HCT116 (cell line): ENCODE measurements around the gene RTL1. TPM values are rescaled to one million over a fixed set of nuclear protein-coding genes. Genes with fewer than 3 reads are reported as not detected.

Source experiments
- ATAC-seq: fragments of 200-7000 bp; cut with Tn5 transposase; 2 replicates; pipeline ENCODE4 v1.9.1; 2020; ENCODE audit warnings: mild to moderate bottlenecking, moderate library complexity
- BruUV-seq: library from RNA; stranded (reverse); fragments of 400-500 nt; replicated peaks from 2 replicates; lab custom pipeline; 2021; lab: Mats Ljungman, UMichigan
- CTCF ChIA-PET: fragments of 300-600 bp; sonication (Branson Sonifier 250); formaldehyde crosslinking; loops from one replicate; lab custom pipeline; 2021; ENCODE audit warnings: antibody characterized with exemption; lab: Charles Lee
- POLR2A ChIA-PET: fragments of 300-600, 350-600 bp; sonication (Branson Sonifier 250); formaldehyde crosslinking; loops from one replicate; lab custom pipeline; 2021; ENCODE audit warnings: antibody characterized with exemption; lab: Charles Lee
- RAD21 ChIA-PET, 2 experiments: fragments of 300-600 bp; sonication (Branson Sonifier 250); formaldehyde crosslinking; loops; one replicate each; lab custom pipeline; 2023; ENCODE audit warnings: low total read pairs in 2 of 2; ENCODE audit not compliant: uncharacterized antibody in 2 of 2, unreplicated experiment in 2 of 2, low non-redundant PET in 1 of 2; lab: Charles Lee
- DNase-seq: peaks from one replicate; pipeline ENCODE4 v3.0.0-alpha.2; 2010; ENCODE audit warnings: low read depth, low spot score
- H2AFZ ChIP-seq: fragments of 200-600 bp; shearing (Covaris generic), sonication (generic); 2 replicates; pipeline ENCODE4 v1.6.1; 2017; ENCODE audit warnings: low read depth, mixed run types, mixed read lengths, antibody characterized with exemption, low read length; ENCODE audit not compliant: poor library complexity, severe bottlenecking
- H3K27ac ChIP-seq: 2 replicates; pipeline ENCODE4 v1.5.1; 2012; ENCODE audit warnings: low read depth, low read length
- H3K27me3 ChIP-seq: fragments of 200-600 bp; sonication (generic); 2 replicates; pipeline ENCODE4 v1.6.1; 2016; ENCODE audit warnings: mixed run types, low read length, mixed read lengths; ENCODE audit not compliant: insufficient read depth
- H3K36me3 ChIP-seq, 2 experiments: fragments of 200-500 bp in 1 of 2; fragments of 200-600 bp in 1 of 2; sonication (Bioruptor generic) in 1 of 2; sonication (generic) in 1 of 2; 2 replicates each; pipeline versions ENCODE4 v1.5.1 to v1.6.1; 2014 to 2016; ENCODE audit warnings: low read length in 2 of 2, inconsistent platforms in 1 of 2, mixed read lengths in 1 of 2, mixed run types in 1 of 2; ENCODE audit not compliant: insufficient read depth in 2 of 2, control insufficient read depth in 1 of 2
- H3K4me1 ChIP-seq, 2 experiments: fragments of 200-600 bp in 1 of 2; sonication (generic) in 1 of 2; 2 replicates each; pipeline versions ENCODE4 v1.5.1 to v1.6.1; 2012 to 2017; ENCODE audit warnings: low read length in 2 of 2, inconsistent platforms in 1 of 2, mild to moderate bottlenecking in 1 of 2, mixed read lengths in 1 of 2, mixed run types in 1 of 2, moderate library complexity in 1 of 2; ENCODE audit not compliant: insufficient read depth in 2 of 2, control insufficient read depth in 1 of 2
- H3K4me2 ChIP-seq: fragments of 200-600 bp; sonication (generic); 2 replicates; pipeline ENCODE4 v1.6.1; 2017; ENCODE audit warnings: mixed run types, low read length, mixed read lengths
- H3K4me3 ChIP-seq, 2 experiments: fragments of 200-600 bp in 1 of 2; sonication (generic) in 1 of 2; replicated peaks in 1 of 2; 2 replicates each; pipeline ENCODE4 v1.5.1; 2011 to 2016; ENCODE audit warnings: low read length in 2 of 2, control low read depth in 1 of 2, low read depth in 1 of 2, mild to moderate bottlenecking in 1 of 2, mixed read lengths in 1 of 2, mixed run types in 1 of 2
- H3K79me2 ChIP-seq: fragments of 200-600 bp; sonication (generic); 2 replicates; pipeline ENCODE4 v1.6.1; 2017; ENCODE audit warnings: mild to moderate bottlenecking, mixed run types, low read length, moderate library complexity, mixed read lengths; ENCODE audit not compliant: insufficient read depth
- H3K9ac ChIP-seq: fragments of 200-600 bp; sonication (generic); 2 replicates; pipeline ENCODE4 v1.6.1; 2016; ENCODE audit warnings: low read length, mixed read lengths
- H3K9me2 ChIP-seq: fragments of 200-600 bp; sonication (generic), shearing (Covaris generic); 2 replicates; pipeline ENCODE4 v1.6.1; 2017; ENCODE audit warnings: mixed run types, mild to moderate bottlenecking, moderate library complexity; ENCODE audit not compliant: insufficient read depth
- H3K9me3 ChIP-seq, 2 experiments: fragments of 200-500 bp in 1 of 2; fragments of 200-600 bp in 1 of 2; sonication (Bioruptor generic) in 1 of 2; sonication (generic) in 1 of 2; 2 replicates each; pipeline ENCODE4 v1.6.1; 2014 to 2017; ENCODE audit warnings: low read length in 2 of 2, mixed read lengths in 2 of 2, inconsistent platforms in 1 of 2, low read depth in 1 of 2, mild to moderate bottlenecking in 1 of 2, mixed run types in 1 of 2, moderate library complexity in 1 of 2; ENCODE audit not compliant: control insufficient read depth in 1 of 2, insufficient read depth in 1 of 2
- H4K20me1 ChIP-seq: fragments of 200-600 bp; sonication (generic), shearing (Covaris generic); 2 replicates; pipeline ENCODE4 v1.6.1; 2017; ENCODE audit warnings: mixed run types, mild to moderate bottlenecking, moderate library complexity; ENCODE audit not compliant: insufficient read depth
- CBX3 ChIP-seq: IDR thresholded peaks from 2 replicates; pipeline ENCODE4 v1.6.1; 2012; ENCODE audit warnings: low read depth
- CEBPB ChIP-seq: IDR thresholded peaks from 2 replicates; pipeline ENCODE4 v1.6.1; 2012; ENCODE audit warnings: low read depth
- EGR1 ChIP-seq: IDR thresholded peaks from 2 replicates; pipeline ENCODE4 v1.6.1; 2012; ENCODE audit warnings: low read depth
- ELF1 ChIP-seq: IDR thresholded peaks from 2 replicates; pipeline ENCODE4 v1.6.1; 2012; ENCODE audit warnings: low read depth, borderline replicate concordance
- JUND ChIP-seq: IDR thresholded peaks from 2 replicates; pipeline ENCODE4 v1.6.1; 2012
- MAX ChIP-seq: IDR thresholded peaks from 2 replicates; pipeline ENCODE4 v1.6.1; 2012
- POLR2A ChIP-seq: IDR thresholded peaks from 2 replicates; pipeline ENCODE4 v1.7.0; 2011; ENCODE audit warnings: borderline replicate concordance; ENCODE audit not compliant: insufficient read depth, insufficient read length; ENCODE audit errors: extremely low read depth
- RAD21 ChIP-seq: IDR thresholded peaks from 2 replicates; pipeline ENCODE4 v1.6.1; 2012; ENCODE audit warnings: low read depth, mild to moderate bottlenecking
- REST ChIP-seq: IDR thresholded peaks from 2 replicates; pipeline ENCODE4 v1.6.1; 2012; ENCODE audit warnings: low read depth
- SIN3A ChIP-seq: IDR thresholded peaks from 2 replicates; pipeline ENCODE4 v1.6.1; 2012; ENCODE audit warnings: low read depth
- SP1 ChIP-seq: IDR thresholded peaks from 2 replicates; pipeline ENCODE4 v1.6.1; 2012; ENCODE audit warnings: low read depth
- SRF ChIP-seq: IDR thresholded peaks from 2 replicates; pipeline ENCODE4 v1.6.1; 2012; ENCODE audit warnings: low read depth
- TCF7L2 ChIP-seq: IDR thresholded peaks from 2 replicates; pipeline ENCODE4 v1.7.0; 2011; ENCODE audit warnings: borderline replicate concordance, inconsistent platforms; ENCODE audit not compliant: insufficient read depth, insufficient read length; ENCODE audit errors: extremely low read depth
- YY1 ChIP-seq: IDR thresholded peaks from 2 replicates; pipeline ENCODE4 v1.6.1; 2011; ENCODE audit warnings: low read length, low read depth, moderate library complexity, mild to moderate bottlenecking; ENCODE audit not compliant: insufficient replicate concordance; ENCODE audit errors: extremely low read depth
- intact Hi-C: fragments of 100-400 bp; cut with micrococcal nuclease; formaldehyde crosslinking; loops from 2 replicates; pipeline ENCODE4 v1.10.0; 2022
- total RNA-seq: library from RNA; stranded (reverse); gene quantifications from one replicate; pipeline ENCODE4 v1.2.1, GENCODE V29; 2021; ENCODE audit not compliant: unreplicated experiment
- TF ChIP-seq, protein P1 (sequence below), 3 experiments: fragments of 200-600 bp in 1 of 3; sonication (generic) in 1 of 3; IDR thresholded peaks in 2 of 3; conservative IDR thresholded peaks in 1 of 3; 2 replicates each; pipeline ENCODE4 v1.5.1; 2012 to 2017; ENCODE audit warnings: low read depth in 2 of 3, low read length in 2 of 3, antibody characterized with exemption in 1 of 3, borderline replicate concordance in 1 of 3, control low read depth in 1 of 3, mild to moderate bottlenecking in 1 of 3, mixed read lengths in 1 of 3, mixed run types in 1 of 3, moderate library complexity in 1 of 3; ENCODE audit not compliant: insufficient read depth in 1 of 3

RTL1 gene
- total RNA-seq, 1 experiment from 2014 or later, result not detected

DNA sequence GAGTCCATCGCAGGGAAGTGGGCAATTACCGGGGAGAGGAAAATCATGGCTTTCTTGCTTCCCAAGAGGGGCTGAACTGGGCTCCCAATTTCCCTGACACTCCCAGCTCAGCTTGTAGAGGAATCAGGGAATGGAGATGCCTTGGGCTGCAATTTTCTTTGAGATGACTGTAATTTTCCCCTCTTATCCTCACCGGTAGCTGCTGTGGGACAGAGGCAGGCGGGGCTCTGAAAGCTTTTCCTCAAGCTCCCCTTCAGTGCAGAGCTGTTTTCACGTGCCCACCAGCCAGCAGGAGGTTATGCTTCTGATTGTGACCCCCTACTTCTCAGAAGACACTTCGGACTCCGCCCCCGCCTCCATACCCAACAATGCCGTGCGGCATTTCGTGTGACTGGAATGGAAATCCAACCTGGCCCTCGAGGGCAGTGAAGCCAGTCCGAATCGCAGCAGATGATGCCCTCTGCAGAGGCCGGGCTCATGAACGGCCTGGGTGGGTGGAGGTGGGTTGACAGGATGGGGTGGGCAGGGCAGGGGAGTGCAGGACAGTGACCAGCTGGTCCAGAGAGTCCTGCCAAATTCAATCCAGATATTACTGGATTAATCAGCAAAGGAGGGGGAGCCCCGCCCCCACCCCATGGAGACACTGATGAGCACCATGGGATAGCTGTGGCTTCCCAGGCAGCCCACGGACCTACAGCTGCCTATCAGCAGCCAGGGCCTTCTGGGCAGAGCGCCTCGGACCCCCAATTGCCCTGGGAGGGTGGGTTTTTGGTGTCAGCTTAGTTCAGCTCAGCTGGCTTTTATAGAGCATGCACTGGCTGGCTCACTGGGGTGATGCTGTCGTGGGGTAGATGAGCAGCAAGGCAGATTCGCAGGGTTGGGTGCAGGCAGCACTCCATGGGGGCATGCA lies 37.6 kb downstream of the RTL1 start:
- ATAC-seq (no peak), DNase-seq (no peak)
- no peaks in the 10 kb centered on the region for H4K20me1 ChIP-seq
- H3K4me1 ChIP-seq, result peaks cover 0 to 16% of the 10 kb centered on the region in 2 experiments; a peak in 2 of 4 replicates
- no peaks in the 10 kb centered on the region for H3K36me3 ChIP-seq
- H3K4me2 ChIP-seq, result no peak overlapping the region
- no peaks in the 10 kb centered on the region for H3K9me2 ChIP-seq
- H3K79me2 ChIP-seq, result no peaks in the 10 kb centered on the region
- BruUV-seq, result no TSS peak
- H2AFZ ChIP-seq, result no peak overlapping the region
- H3K27me3 ChIP-seq, result no peaks in the 10 kb centered on the region; the same call in 1 of the 2 replicates
- no peak overlapping the region for H3K4me3 ChIP-seq
- H3K27ac ChIP-seq, result no peak overlapping the region
- CTCF ChIA-PET, result no interaction called here
- RAD21 ChIA-PET, result no interaction called here
- POLR2A ChIA-PET, result no interaction called here
- TF ChIP-seq, protein P1, sequence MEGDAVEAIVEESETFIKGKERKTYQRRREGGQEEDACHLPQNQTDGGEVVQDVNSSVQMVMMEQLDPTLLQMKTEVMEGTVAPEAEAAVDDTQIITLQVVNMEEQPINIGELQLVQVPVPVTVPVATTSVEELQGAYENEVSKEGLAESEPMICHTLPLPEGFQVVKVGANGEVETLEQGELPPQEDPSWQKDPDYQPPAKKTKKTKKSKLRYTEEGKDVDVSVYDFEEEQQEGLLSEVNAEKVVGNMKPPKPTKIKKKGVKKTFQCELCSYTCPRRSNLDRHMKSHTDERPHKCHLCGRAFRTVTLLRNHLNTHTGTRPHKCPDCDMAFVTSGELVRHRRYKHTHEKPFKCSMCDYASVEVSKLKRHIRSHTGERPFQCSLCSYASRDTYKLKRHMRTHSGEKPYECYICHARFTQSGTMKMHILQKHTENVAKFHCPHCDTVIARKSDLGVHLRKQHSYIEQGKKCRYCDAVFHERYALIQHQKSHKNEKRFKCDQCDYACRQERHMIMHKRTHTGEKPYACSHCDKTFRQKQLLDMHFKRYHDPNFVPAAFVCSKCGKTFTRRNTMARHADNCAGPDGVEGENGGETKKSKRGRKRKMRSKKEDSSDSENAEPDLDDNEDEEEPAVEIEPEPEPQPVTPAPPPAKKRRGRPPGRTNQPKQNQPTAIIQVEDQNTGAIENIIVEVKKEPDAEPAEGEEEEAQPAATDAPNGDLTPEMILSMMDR (IDR thresholded peaks at IDR 0.05 in 2 of 3, conservative IDR thresholded peaks at IDR 0.05 in 1 of 3; ENCODE audit: borderline replicate concordance in 1 of 3, insufficient read depth in 1 of 3, low read depth in 2 of 3, low read length in 2 of 3), result no peak
- TF ChIP-seq REST (no peak), EGR1 (no peak), RAD21 (no peak), SIN3A (no peak), CEBPB (no peak), TCF7L2 (no peak), SP1 (no peak), POLR2A (no peak), SRF (no peak), JUND (no peak), CBX3 (no peak), YY1 (no peak), MAX (no peak), ELF1 (no peak)
- H3K9me3 ChIP-seq, result no peaks in the 10 kb centered on the region
- H3K9ac ChIP-seq, result no peak overlapping the region
- intact Hi-C loops, result no loop called here
